ENCODE data around the gene PTPN4.

Gene PTPN4

GRCh38 chr2:119730671-119731177 lies 29.0 kb upstream of the PTPN4 start:
- Histone ChIP-seq H3K36me3 (no peaks in the 10 kb centered on the region), H3K27me3 (no peaks in the 10 kb centered on the region), H3K4me3 (ENCODE audit: low read depth, low read length) (no peak overlapping the region), H3K4me1 (no peaks in the 10 kb centered on the region), H3K9me3 (no peaks in the 10 kb centered on the region)
- no peak for DNase-seq
- TF ChIP-seq, protein P1, sequence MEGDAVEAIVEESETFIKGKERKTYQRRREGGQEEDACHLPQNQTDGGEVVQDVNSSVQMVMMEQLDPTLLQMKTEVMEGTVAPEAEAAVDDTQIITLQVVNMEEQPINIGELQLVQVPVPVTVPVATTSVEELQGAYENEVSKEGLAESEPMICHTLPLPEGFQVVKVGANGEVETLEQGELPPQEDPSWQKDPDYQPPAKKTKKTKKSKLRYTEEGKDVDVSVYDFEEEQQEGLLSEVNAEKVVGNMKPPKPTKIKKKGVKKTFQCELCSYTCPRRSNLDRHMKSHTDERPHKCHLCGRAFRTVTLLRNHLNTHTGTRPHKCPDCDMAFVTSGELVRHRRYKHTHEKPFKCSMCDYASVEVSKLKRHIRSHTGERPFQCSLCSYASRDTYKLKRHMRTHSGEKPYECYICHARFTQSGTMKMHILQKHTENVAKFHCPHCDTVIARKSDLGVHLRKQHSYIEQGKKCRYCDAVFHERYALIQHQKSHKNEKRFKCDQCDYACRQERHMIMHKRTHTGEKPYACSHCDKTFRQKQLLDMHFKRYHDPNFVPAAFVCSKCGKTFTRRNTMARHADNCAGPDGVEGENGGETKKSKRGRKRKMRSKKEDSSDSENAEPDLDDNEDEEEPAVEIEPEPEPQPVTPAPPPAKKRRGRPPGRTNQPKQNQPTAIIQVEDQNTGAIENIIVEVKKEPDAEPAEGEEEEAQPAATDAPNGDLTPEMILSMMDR (IDR thresholded peaks at IDR 0.05; ENCODE audit: low read depth, low read length), result no peak

- no peaks in the 10 kb centered on the region for H3K4me1 ChIP-seq
Measured at GRCh38 chr2:119731983-119732382, 27.7 kb upstream of the PTPN4 start.

GRCh38 chr2:119732601-119733164 lies 27.0 kb upstream of the PTPN4 start:
- Histone ChIP-seq H3K4me3 (ENCODE audit: low read depth, low read length) (no peak overlapping the region), H3K9me3 (no peaks in the 10 kb centered on the region), H3K36me3 (no peaks in the 10 kb centered on the region), H3K4me1 (no peaks in the 10 kb centered on the region), H3K27me3 (no peaks in the 10 kb centered on the region)
- TF ChIP-seq, protein P1 (IDR thresholded peaks at IDR 0.05; ENCODE audit: low read depth, low read length), result no peak
- DNase-seq, result no peak

More at GRCh38 chr2:119731983-119732382, 27.7 kb upstream of the PTPN4 start:
- H3K4me3 ChIP-seq (ENCODE audit: low read depth, low read length), result no peak overlapping the region
- H3K36me3 ChIP-seq, result no peaks in the 10 kb centered on the region
- H3K9me3 ChIP-seq, result no peaks in the 10 kb centered on the region
- no peaks in the 10 kb centered on the region for H3K27me3 ChIP-seq
- TF ChIP-seq, protein P1 (IDR thresholded peaks at IDR 0.05; ENCODE audit: low read depth, low read length), result no peak
- no peak for DNase-seq

DNA sequence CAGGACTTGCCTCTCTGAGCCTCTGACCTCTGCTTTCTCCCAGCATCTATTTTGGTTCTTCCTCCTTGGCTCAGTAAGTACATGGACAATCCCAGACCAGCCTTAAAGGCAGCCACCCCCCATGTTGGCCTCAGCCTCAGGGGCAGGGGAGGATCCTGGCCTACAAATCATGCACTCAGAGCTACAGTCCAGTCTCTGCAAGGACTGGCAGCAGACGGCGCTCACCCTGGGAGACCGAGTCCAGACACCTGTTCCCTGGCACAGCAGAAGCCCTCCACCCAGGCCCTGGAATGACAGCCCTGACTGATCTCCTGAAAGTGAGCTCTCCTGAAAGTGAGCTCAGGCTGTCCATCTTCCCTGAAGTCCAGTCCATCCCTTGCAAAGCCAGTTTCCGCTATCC lies 25.7 kb upstream of the PTPN4 start:
- no peaks in the 10 kb centered on the region for H3K9me3 ChIP-seq
- no peaks in the 10 kb centered on the region for H3K27me3 ChIP-seq
- H3K4me3 ChIP-seq (ENCODE audit: low read depth, low read length), result no peak overlapping the region
- TF ChIP-seq, protein P1 (IDR thresholded peaks at IDR 0.05; ENCODE audit: low read depth, low read length), result no peak
- no peaks in the 10 kb centered on the region for H3K36me3 ChIP-seq
- H3K4me1 ChIP-seq, result no peaks in the 10 kb centered on the region
- no peak for DNase-seq

GRCh38 chr2:119735565-119735964 lies 24.2 kb upstream of the PTPN4 start:
- H3K36me3 ChIP-seq, result no peaks in the 10 kb centered on the region
- no peak overlapping the region for H3K4me3 ChIP-seq (ENCODE audit: low read depth, low read length)
- no peak for DNase-seq
- H3K9me3 ChIP-seq, result no peaks in the 10 kb centered on the region
- H3K27me3 ChIP-seq, result no peaks in the 10 kb centered on the region
- TF ChIP-seq, protein P1 (IDR thresholded peaks at IDR 0.05; ENCODE audit: low read depth, low read length), result no peak
- H3K4me1 ChIP-seq, result no peaks in the 10 kb centered on the region

DNA sequence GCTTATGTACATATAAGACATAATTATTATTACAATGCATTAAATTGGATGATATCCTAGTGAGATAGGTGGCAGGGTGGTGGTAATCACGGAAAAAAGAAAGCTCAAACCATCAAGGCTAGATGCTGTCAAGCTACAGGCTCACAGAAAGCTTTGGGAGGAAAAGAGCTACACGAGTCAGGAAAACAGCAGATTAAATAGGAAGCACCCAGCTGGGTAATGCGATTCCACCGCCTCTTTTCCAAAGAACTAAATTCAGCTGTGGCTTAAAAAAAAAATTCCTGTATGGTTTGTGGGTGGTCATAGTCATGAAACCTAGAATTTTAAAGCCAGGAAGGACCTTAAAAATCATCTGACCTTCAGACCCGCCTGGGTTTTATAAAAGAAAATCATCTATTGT lies 23.7 kb upstream of the PTPN4 start:
- no peak overlapping the region for H3K4me3 ChIP-seq (ENCODE audit: low read depth, low read length)
- no peaks in the 10 kb centered on the region for H3K4me1 ChIP-seq
- TF ChIP-seq, protein P1 (IDR thresholded peaks at IDR 0.05; ENCODE audit: low read depth, low read length), result no peak
- H3K36me3 ChIP-seq, result no peaks in the 10 kb centered on the region
- no peaks in the 10 kb centered on the region for H3K27me3 ChIP-seq
- no peak for DNase-seq
- no peaks in the 10 kb centered on the region for H3K9me3 ChIP-seq

Measured in BE2C (cell line).